ENCODE measurements around the gene BATF. TPM values are rescaled to one million over a fixed set of nuclear protein-coding genes. Genes with fewer than 3 reads are reported as not detected.

The BATF gene
- total RNA-seq, 1 experiment from 2014 or later = 0.69 TPM

- no peak for TF ChIP-seq EZH2 (IDR thresholded peaks at IDR 0.05)
Measured at GRCh38 chr14:75577729-75578101, 55.4 kb downstream of the BATF start (continued).

GRCh38 chr14:75578102-75578785, 56.0 kb downstream of the BATF start, which contains the start of gene FLVCR2:
Gene FLVCR2 (plus strand): TSS chr14:75578620. CDS start chr14:75578973, 353 bp downstream.
- Histone ChIP-seq H2AFZ (ENCODE audit: low read depth, low read length, poor library complexity, severe bottlenecking) (peak within 1 kb of the TSS; percentile 100), H3K36me3 (ENCODE audit: control insufficient read depth in 1 of 2, insufficient read depth in 2 of 2, low read length in 2 of 2) (no peaks in the 10 kb centered on the region), H3K27me3 (ENCODE audit: insufficient read depth, low read length) (0 out of 2 replicates have a peak, but pooled peaks cover 7% of the 10 kb centered on the region), H3K9ac (ENCODE audit: low read length) (peak within 1 kb of the TSS; percentile 38), H3K79me2 (ENCODE audit: insufficient read depth, low read length) (no peaks in the 10 kb centered on the region), H4K20me1 (ENCODE audit: insufficient read depth) (no peaks in the 10 kb centered on the region), H3K9me2 (ENCODE audit: insufficient read depth) (no peaks in the 10 kb centered on the region), H3K27ac (ENCODE audit: low read depth, low read length) (peak within 1 kb of the TSS; percentile 4; the same call in 1 of the 2 replicates), H3K4me3 (replicated peaks in 1 of 2; ENCODE audit: low read depth in 1 of 2, low read length in 2 of 2) (peak within 1 kb of the TSS; percentile 50 to 65), H3K4me1 (ENCODE audit: control insufficient read depth in 1 of 2, insufficient read depth in 2 of 2, low read length in 2 of 2) (peaks cover 9 to 19% of the 10 kb centered on the region in 2 experiments; a peak in 3 of 4 replicates), H3K9me3 (ENCODE audit: control insufficient read depth in 1 of 2, insufficient read depth in 1 of 2, low read depth in 1 of 2, low read length in 2 of 2) (no peaks in the 10 kb centered on the region), H3K4me2 (ENCODE audit: low read length) (peak within 1 kb of the TSS; percentile 93)
- TF ChIP-seq POLR2AphosphoS5 (IDR thresholded peaks at IDR 0.05; ENCODE audit: low read depth, low read length) (0 out of 2 replicates have a peak, but pooled peaks have one; percentile 16), SIN3A (IDR thresholded peaks at IDR 0.05; ENCODE audit: low read depth) (no peak), SRF (IDR thresholded peaks at IDR 0.05; ENCODE audit: low read depth) (no peak), MAX (IDR thresholded peaks at IDR 0.05) (peak; percentile 33; the same call in 1 of the 2 replicates), EZH2phosphoT487 (IDR thresholded peaks at IDR 0.05; ENCODE audit: borderline replicate concordance) (no peak)
- ChIA-PET CTCF (interaction anchor here (1.1 to 6.3 kb wide), 11 partner anchors 9 to 774 kb away, joined by 3 to 84 read pairs (median 7); partner anchors contain the start of genes ERG28, TGFB3 and TTLL5), POLR2A (interaction anchor here (0.8 kb wide), 1 partner anchor 76 kb away, joined by 4 read pairs; no protein-coding TSS in a partner anchor), RAD21 (ENCODE audit: low non-redundant PET in 1 of 2, low total read pairs in 2 of 2, uncharacterized antibody in 2 of 2, unreplicated experiment in 2 of 2) (interaction anchor here (0.5 to 2.1 kb wide), 10 partner anchors 18 to 415 kb away, joined by 3 to 9 read pairs (median 4); partner anchors contain the start of genes ERG28 (in 2 of the 2) and TTLL5 (in 2 of the 2))
- DNase-seq (ENCODE audit: low read depth, low spot score) = no peak
- no TSS peak for BruUV-seq (replicated peaks)
- intact Hi-C loops (cut with micrococcal nuclease) = no loop called here
- peak; percentile 73 for ATAC-seq
